AG10803 (cell line): ENCODE results near the gene LIN28B.

Experiments
- DNase-seq: peaks from one replicate; pipeline ENCODE4 v3.0.0; 2010; ENCODE audit warnings: low read depth
- H3K4me3 ChIP-seq: 2 replicates; pipeline ENCODE4 v1.5.1; 2011; ENCODE audit warnings: mild to moderate bottlenecking, low read length, control low read depth
- CTCF ChIP-seq: conservative IDR thresholded peaks from 2 replicates; pipeline ENCODE4 v1.5.1; 2011; ENCODE audit warnings: mild to moderate bottlenecking, low read length, control low read depth, inconsistent platforms

LIN28B gene

DNA sequence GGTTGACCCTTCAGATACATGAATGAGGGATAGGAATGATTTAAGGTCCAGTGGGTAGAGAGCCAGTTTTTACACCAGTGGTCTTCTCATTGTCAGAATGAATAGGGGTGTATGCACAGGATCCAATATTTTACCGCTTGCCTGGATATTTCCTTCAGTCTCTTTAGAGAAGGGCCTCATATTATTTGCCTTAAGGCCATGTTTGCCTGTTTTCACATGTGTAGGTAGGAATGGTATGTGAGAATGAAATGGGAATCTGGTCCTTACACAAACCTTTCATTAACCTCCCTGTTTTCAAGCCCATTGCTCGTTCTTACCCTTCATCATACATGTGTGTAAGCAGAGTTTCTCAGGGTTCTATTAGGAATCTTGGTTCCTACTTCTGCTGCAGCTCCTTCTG lies 62.4 kb downstream of the LIN28B start:
- DNase-seq = no peak
- no peak for TF ChIP-seq CTCF
- no peak overlapping the region for H3K4me3 ChIP-seq

DNA sequence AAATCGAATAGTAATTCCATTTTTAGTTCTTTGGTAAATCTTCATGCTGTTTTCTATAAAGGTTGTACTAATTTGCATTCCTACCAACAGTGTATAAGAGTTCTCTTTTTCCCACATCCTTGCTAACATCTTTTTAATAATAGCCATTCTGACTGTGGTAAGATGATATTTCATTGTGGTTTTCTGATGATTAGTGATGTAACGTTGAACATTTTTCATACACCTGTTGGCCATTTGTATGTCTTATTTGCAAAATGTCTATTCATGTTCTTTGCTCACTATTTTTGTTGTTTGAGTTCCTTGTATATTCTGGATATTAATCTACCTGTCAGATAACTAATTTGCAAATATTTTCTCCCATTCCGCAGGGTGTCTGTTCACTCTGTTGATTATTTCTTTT lies 64.5 kb downstream of the LIN28B start:
- H3K4me3 ChIP-seq = no peak overlapping the region
- DNase-seq = no peak

DNA sequence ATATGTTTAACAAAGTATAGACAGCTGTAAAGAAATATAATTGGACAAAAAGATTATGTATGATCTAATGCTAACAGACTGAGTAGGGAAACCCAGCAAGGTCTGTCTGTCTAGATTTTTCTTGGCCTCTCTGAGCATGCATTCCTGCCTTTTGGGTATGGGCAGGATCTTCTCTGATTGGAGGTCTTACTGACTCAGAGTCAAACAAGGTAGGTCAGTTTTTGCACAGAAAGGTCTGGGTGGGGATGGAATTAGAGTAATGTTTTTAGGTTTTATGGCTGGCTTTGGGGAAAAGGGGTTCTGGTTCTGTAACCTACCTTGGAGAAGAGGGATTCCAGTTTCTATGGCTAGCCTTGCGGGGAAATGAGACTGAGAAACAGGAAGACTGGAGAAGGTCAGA lies 65.5 kb downstream of the LIN28B start:
- H3K4me3 ChIP-seq = no peak overlapping the region
- DNase-seq = no peak
- TF ChIP-seq CTCF = no peak

More for the DNA sequence above, 64.5 kb downstream of the LIN28B start:
- no peak for TF ChIP-seq CTCF

GRCh38 chr6:105024803-105025202 lies 67.9 kb downstream of the LIN28B start:
- TF ChIP-seq CTCF = no peak
- H3K4me3 ChIP-seq = no peak overlapping the region
- DNase-seq = no peak

GRCh38 chr6:105028898-105029297 lies 72.0 kb downstream of the LIN28B start:
- TF ChIP-seq CTCF = no peak
- H3K4me3 ChIP-seq = no peak overlapping the region
- DNase-seq = no peak

DNA sequence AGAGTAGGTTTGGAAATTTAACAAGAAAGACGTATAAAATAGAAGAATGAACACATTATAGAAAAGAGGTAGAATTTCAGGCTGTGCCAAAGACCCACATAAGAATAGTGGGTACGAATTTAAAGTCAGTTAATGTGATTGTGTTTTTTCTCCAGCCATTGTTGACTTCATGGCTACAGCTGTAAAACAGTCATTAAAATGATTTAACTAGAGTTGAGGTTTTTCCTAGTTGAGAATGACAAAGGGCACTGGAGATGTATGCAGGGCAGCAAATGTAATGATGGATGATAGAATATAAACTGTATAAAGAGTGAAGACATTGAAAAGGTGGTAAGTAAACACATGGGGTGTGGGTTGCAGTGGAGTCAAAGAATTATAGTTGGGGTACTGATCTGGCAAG lies 72.7 kb downstream of the LIN28B start:
- DNase-seq = no peak
- TF ChIP-seq CTCF = no peak
- H3K4me3 ChIP-seq = no peak overlapping the region

DNA sequence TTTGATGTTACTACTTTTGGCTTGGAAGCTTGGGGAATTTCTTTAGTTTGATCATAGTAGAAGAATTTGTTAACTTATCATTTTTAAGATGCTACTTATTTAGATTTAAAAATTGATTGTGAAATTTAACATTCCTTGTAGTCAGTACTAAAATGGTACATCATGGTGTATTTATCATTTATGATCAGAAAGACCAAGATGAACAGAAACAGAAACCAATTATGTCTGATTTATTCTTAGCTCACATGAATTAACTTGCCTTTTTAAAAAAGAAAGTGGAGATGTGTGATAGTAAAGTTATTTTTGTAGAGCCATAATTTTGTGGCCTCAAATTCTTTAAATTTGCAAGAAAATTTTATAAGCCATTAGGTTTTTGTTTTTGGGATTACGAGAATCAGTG lies 77.6 kb downstream of the LIN28B start:
- no peak overlapping the region for H3K4me3 ChIP-seq
- TF ChIP-seq CTCF = no peak
- DNase-seq = no peak
